Stimulated activated CD8-positive, alpha-beta memory T cell treated with anti-CD3 and anti-CD28 coated beads, Interleukin-4, amount 100 ng/mL, for 48 hours (primary cell): ENCODE results near the gene FBXL17.

Experiments used
- DNase-seq: peaks from one replicate; pipeline ENCODE4 v3.0.0-alpha.2; 2020

FBXL17 gene

DNA sequence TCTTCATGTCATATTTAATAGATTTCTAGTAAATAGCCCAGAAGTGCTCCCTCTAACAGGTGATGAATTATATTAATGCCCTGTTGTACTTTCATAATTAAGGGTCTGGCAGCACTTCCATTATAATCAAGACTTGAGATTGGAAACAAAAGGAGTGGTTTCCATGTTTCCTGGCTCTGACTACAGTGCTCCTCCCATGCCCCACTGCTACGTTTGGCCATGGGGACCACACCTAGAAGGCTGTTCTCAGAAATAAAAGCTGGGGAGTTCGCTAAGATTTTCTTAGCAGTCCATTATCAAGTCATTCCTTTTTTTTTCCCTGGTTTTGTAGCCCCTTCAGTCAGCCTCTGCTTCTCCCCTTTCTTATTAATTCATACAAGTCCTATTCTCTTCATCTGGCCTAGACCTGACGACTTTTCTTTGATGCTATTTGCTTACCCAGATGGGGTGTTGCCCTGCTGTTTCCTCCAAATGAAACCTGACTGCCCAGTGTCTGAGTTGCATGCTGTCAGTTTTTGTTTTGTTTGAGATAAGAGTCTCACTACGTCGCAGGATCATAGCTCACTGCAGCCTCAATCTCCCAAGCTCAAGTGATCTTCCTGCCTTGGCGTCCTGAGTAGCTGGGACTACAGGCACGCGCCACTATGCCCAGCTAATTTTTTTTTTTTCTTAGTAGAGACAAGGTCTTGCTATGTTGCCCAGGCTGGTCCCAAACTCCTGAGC is 399.0 kb downstream of the FBXL17 start:
- no peak for DNase-seq

GRCh38 chr5:107980923-107981692 is 400.8 kb downstream of the FBXL17 start:
- no peak for DNase-seq

GRCh38 chr5:107979900-107980299 is 402.0 kb downstream of the FBXL17 start:
- no peak for DNase-seq

GRCh38 chr5:107979291-107979690 is 402.6 kb downstream of the FBXL17 start:
- no peak for DNase-seq

GRCh38 chr5:107977550-107978071 is 404.3 kb downstream of the FBXL17 start:
- no peak for DNase-seq

GRCh38 chr5:107975568-107975967 is 406.3 kb downstream of the FBXL17 start:
- DNase-seq: no peak

- no peak for DNase-seq
These were observed 410.1 kb downstream of the FBXL17 start for GRCh38 chr5:107971846-107972245.

- no peak for DNase-seq
These were observed 412.1 kb downstream of the FBXL17 start for GRCh38 chr5:107969847-107970246.

GRCh38 chr5:107968998-107969397 is 412.9 kb downstream of the FBXL17 start:
- no peak for DNase-seq

- DNase-seq: no peak
These were observed 413.5 kb downstream of the FBXL17 start for GRCh38 chr5:107968406-107968843.

DNA sequence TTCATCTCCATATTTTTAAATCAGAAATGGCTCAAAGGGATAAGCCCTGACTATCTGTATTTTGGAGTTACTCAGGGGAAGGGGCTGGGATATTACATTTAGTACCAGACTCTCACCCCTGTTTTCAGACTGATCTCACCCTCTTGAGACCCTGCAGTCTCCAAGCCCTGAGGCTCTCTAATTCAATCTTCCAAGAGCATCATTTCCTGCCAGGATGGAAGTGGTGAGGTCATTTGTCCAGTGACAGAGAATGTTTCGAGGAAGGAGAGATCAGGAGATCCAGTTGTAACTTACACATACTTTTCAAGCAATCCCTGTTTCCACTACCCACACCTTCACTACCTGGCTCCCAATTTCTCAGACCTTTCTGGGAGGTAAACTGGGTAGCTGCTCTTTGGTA is 415.7 kb downstream of the FBXL17 start:
- no peak for DNase-seq

DNA sequence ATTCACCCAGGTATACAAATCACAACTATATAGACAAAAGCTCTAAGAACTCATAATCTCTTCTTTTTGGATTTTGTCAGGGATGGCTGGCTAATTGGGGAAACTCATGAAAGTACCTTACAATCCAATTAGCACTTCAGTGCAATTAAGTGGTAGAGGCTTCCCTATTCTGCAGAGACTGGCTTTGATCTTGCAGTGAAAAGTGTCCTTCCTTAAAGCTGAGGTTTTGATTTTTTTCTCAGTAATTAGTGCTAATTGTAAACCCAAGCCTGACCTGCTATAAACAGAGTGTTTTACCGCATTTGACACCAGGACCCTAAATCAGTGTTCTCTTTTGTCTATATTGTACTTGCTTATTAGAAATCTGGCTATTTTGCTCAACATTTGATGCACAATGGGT is 417.2 kb downstream of the FBXL17 start:
- no peak for DNase-seq

- no peak for DNase-seq
These were observed 422.2 kb downstream of the FBXL17 start for GRCh38 chr5:107959573-107960279.

DNA sequence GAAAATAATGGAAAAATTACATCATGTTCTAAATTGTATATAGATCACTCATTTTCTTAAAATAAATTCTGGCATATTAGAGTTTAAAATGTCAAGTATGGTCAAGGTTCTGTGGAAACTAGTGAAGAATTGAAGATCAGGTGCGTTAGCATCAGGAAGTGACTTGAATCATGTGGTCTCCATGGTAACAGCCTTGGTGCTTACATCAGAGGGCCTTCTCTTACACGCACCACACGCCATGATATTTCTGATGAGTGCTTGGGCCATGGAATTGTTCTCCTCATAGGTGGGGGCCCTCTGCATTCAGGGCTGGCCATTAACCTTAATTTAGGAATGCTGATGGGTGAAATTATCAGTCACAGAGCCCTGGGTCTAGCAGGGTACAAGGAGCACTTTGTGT is 423.0 kb downstream of the FBXL17 start:
- no peak for DNase-seq

GRCh38 chr5:107958432-107958831 is 423.5 kb downstream of the FBXL17 start:
- DNase-seq: no peak

DNA sequence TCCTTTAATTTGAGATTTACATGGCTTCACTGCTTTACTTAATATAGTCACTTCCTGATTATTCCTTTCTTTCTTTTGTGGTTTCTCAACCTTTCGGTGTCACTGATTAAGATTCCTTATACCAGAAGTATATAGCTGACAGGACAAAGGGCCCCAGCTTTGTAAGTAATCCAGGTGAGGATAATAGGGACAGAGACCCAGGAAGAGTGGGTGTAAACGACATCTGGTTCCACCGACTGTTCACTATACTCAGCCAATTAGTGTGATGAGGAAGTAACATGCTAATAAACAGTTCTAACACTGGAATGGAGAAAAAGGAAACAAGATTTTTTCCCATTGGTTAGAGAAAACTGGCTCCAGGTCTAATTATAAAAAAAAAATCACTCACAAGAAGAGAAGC is 424.8 kb downstream of the FBXL17 start:
- no peak for DNase-seq

- DNase-seq: no peak
These were observed 426.6 kb downstream of the FBXL17 start for GRCh38 chr5:107955321-107955720.

GRCh38 chr5:107954254-107954653 is 427.6 kb downstream of the FBXL17 start:
- no peak for DNase-seq

DNA sequence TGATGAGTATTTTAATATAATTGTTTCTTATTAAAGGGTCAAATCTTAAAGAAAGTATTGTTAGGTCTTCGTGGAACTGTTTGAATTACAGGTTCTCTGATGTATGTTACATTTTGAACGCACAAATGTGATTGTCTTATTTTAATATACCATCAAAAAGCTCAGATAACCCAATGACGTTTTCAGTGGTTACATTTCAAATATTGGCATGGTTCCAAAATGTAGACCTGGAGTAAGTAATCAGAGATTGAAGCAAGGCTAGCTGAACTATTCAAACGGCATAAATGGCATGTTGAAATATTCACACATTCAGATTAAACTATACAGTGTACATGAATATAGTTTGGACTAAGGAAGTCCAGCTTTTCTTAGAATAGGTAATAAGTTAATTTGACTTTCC is 429.4 kb downstream of the FBXL17 start:
- no peak for DNase-seq

GRCh38 chr5:107951309-107951708 is 430.6 kb downstream of the FBXL17 start:
- no peak for DNase-seq

DNA sequence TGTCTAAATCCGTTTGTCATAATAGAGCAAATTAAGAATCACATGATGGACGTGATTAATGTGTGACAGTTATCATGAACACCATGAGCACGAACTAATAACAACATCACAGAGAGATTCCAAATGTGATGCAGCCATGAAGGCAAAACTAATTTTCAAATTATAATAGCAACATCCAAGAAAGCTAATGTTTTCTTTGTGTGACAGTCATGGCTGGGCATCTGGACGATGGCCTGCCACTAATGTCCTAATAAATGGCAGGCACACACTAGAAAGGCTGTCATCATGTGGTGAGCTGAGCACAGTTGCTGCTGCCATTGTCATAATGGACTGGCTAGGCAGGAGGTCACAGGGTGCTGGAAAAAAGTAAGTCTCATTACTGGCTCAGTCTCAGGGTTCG is 431.1 kb downstream of the FBXL17 start:
- DNase-seq: no peak

GRCh38 chr5:107949688-107950341 is 432.1 kb downstream of the FBXL17 start:
- no peak for DNase-seq

DNA sequence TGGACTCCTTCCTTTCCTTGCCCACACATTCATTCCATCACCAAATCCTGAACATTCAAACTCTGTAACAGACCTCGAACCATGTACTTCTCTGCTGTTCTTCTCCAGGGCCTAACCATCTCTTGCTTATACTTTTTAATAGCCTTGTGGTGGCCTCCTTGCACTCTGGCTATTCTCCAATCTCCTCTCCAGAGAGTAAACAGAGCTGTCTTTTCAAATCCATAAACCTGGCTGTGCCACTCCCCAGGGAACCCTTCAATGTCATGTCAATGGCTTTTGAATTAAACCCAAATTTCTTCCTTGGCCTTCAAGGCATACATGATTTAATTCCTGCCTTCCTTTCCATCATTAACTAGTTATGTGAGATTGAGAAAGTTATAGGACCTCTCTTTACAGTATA is 433.5 kb downstream of the FBXL17 start:
- no peak for DNase-seq
